GM18873 (cell line): Measurements from ENCODE around the gene GGA3.

Experiments
- ATAC-seq: cut with Tn5 transposase; IDR thresholded peaks from one replicate; pipeline ENCODE4 v1.9.1; 2021; ENCODE audit warnings: mild to moderate bottlenecking, moderate library complexity, moderate number of reproducible peaks; ENCODE audit not compliant: unreplicated experiment, low FRiP score

GGA3 gene

GRCh38 chr17:75249564-75249963 is 11.8 kb downstream of the GGA3 start:
- ATAC-seq: no peak

GRCh38 chr17:75246404-75246803 is 15.0 kb downstream of the GGA3 start:
- ATAC-seq: no peak

- no peak for ATAC-seq
Observed at GRCh38 chr17:75245011-75245410, 16.4 kb downstream of the GGA3 start.

GRCh38 chr17:75244133-75244866 is 17.1 kb downstream of the GGA3 start:
- no peak for ATAC-seq

GRCh38 chr17:75242461-75243042 is 18.9 kb downstream of the GGA3 start:
- no peak for ATAC-seq

GRCh38 chr17:75241996-75242460 is 19.4 kb downstream of the GGA3 start:
- ATAC-seq: no peak

- ATAC-seq: no peak
Observed at GRCh38 chr17:75241502-75241901, 19.9 kb downstream of the GGA3 start.

GRCh38 chr17:75241143-75241430 is 20.3 kb downstream of the GGA3 start:
- ATAC-seq: no peak

- no peak for ATAC-seq
Observed at GRCh38 chr17:75240394-75241142, 20.8 kb downstream of the GGA3 start.

- no peak for ATAC-seq
Observed at GRCh38 chr17:75239778-75240393, 21.5 kb downstream of the GGA3 start.

- no peak for ATAC-seq
Observed at GRCh38 chr17:75239214-75239613, 22.2 kb downstream of the GGA3 start.

GRCh38 chr17:75238684-75239191 is 22.7 kb downstream of the GGA3 start:
- ATAC-seq: no peak

GRCh38 chr17:75238020-75238580 is 23.3 kb downstream of the GGA3 start:
- ATAC-seq: no peak

- no peak for ATAC-seq
Observed at GRCh38 chr17:75237100-75238014, 24.0 kb downstream of the GGA3 start.

GRCh38 chr17:75232786-75233185 is 28.6 kb downstream of the GGA3 start:
- ATAC-seq: no peak

GRCh38 chr17:75231741-75232464 is 29.5 kb downstream of the GGA3 start:
- ATAC-seq: no peak

GRCh38 chr17:75231071-75231470 is 30.3 kb downstream of the GGA3 start:
- ATAC-seq: no peak

- ATAC-seq: no peak
Observed at GRCh38 chr17:75228847-75229246, 32.6 kb downstream of the GGA3 start.

- ATAC-seq: no peak
Observed at GRCh38 chr17:75228305-75228704, 33.1 kb downstream of the GGA3 start.
